Adrenal gland (tissue), 12 donors: ENCODE measurements around the gene MKX. TPM values are rescaled to one million over a fixed set of nuclear protein-coding genes. Genes with fewer than 3 reads are reported as not detected.

Source experiments
- DNase-seq, 7 donors: peaks; one replicate each; pipeline ENCODE4 v3.0.0-alpha.2; 2019 to 2020
- H3K27ac ChIP-seq, 5 donors: fragments of 200-600 bp; sonication (generic) in 4 of 5; 1 replicate in 3 of 5; 2 replicates in 2 of 5; pipeline versions ENCODE4 v1.5.1 to v1.8.0; 2016 to 2020; ENCODE audit warnings: mild to moderate bottlenecking in 1 of 5
- H3K27me3 ChIP-seq: fragments of 200-600 bp; 2 replicates; pipeline ENCODE4 v1.8.0; 2021
- H3K36me3 ChIP-seq, 2 donors: fragments of 200-600 bp; replicated peaks in 1 of 2; 1 replicate in 1 of 2; 2 replicates in 1 of 2; pipeline versions ENCODE4 v1.5.1 to v1.8.0; 2018 to 2022
- H3K4me1 ChIP-seq, 2 donors: fragments of 200-600 bp; replicated peaks in 1 of 2; 1 replicate in 1 of 2; 2 replicates in 1 of 2; pipeline versions ENCODE4 v1.5.1 to v1.8.0; 2018 to 2021
- H3K4me3 ChIP-seq, 4 donors: fragments of 200-600 bp; sonication (generic) in 3 of 4; one replicate each; pipeline ENCODE4 v1.5.1; 2016 to 2018
- H3K9me3 ChIP-seq, 3 donors: fragments of 200-600 bp; sonication (generic) in 1 of 3; replicated peaks in 1 of 3; 1 replicate in 2 of 3; 2 replicates in 1 of 3; pipeline versions ENCODE4 v1.5.1 to v1.8.0; 2016 to 2021
- CTCF ChIP-seq, 6 experiments: fragments of 450-650 bp in 4 of 6; fragments of 200-600 bp in 2 of 6; sonication (generic) in 1 of 6; IDR thresholded peaks; 1 replicate in 5 of 6; 2 replicates in 1 of 6; pipeline versions ENCODE4 v1.5.1 to v1.8.0; 2016 to 2021; ENCODE audit warnings: antibody characterized with exemption in 6 of 6, mild to moderate bottlenecking in 2 of 6, moderate library complexity in 1 of 6
- POLR2A ChIP-seq, 2 donors: fragments of 450-650 bp; IDR thresholded peaks; one replicate each; pipeline ENCODE4 v1.6.1; 2017; ENCODE audit warnings: antibody characterized with exemption in 2 of 2, mild to moderate bottlenecking in 2 of 2, moderate library complexity in 1 of 2
- WGBS, 4 donors: extraction: QIAGEN DNeasy Blood & Tissue Kit in 2 of 4; methylation state at CpG; one replicate each; pipeline versions ENCODE4 v1.1.5 to v1.1.7; 2013 to 2017; 5-methylcytosine and 5-hydroxymethylcytosine counted together
- intact Hi-C, 2 donors: fragments of 100-400 bp; cut with DNase I; formaldehyde crosslinking; loops; one replicate each; pipeline versions ENCODE4 v1.14.1 to v1.15.0; 2022 to 2023
- polyA plus RNA-seq, 3 donors: library from polyadenylated mRNA; stranded (reverse); fragments of 200-250 nt in 2 of 3; fragments of 350-450 nt in 1 of 3; fragmentation: Illumina TruSeq in 1 of 3; extraction: RNeasy Lipid Tissue Mini Kit (QIAGEN cat#74804) in 1 of 3; gene quantifications; one replicate each; pipeline ENCODE4 v1.2.3, GENCODE V29; 2013 to 2014
- total RNA-seq, 9 donors: library from RNA; depleted of rRNA in 4 of 9; stranded (reverse); fragments of >200 nt in 4 of 9; fragments of 120-200 nt in 1 of 9; fragmentation: NEBNext Ultra II Directional in 1 of 9; extraction: Animal tissue kit (Norgen Biotek cat#: 25700) in 1 of 9; gene quantifications; one replicate each; pipeline versions ENCODE4 v1.1.0 to v1.2.4, GENCODE V29; 2013 to 2023
- donor health status: healthy with polysubstance abuse.
- donor health status: Bipolar disorder and iron deficiency.
- donor health status: DM: yes; HTN: yes; CAD: no.
- donor health status: DM: no; HTN: no; CAD: no.
- donor health status: DM: no; HTN: no; CAD: no.
- donor health status: DM: yes; HTN: yes; CAD: no.

Gene MKX
- total and polyA plus RNA-seq, 12 donors, result 0.06 to 5.4 (median 1.3) TPM

GRCh38 chr10:27717861-27718260 is 27.8 kb downstream of the MKX start:
- WGBS, 4 donors, result 78 to 91% (median 83%) methylated on average over 3 of the region's 3 CpGs
- DNase-seq, result no peak
- Histone ChIP-seq H3K27me3 (no peaks in the 10 kb centered on the region), H3K9me3 (no peaks in the 10 kb centered on the region), H3K36me3 (no peaks in the 10 kb centered on the region), H3K4me1 (no peaks in the 10 kb centered on the region), H3K4me3 (no peak overlapping the region), H3K27ac (no peak overlapping the region)
- TF ChIP-seq CTCF (IDR thresholded peaks at IDR 0.05), result no peak
- TF ChIP-seq POLR2A (IDR thresholded peaks at IDR 0.05), result no peak
- intact Hi-C loops, result no loop called here

DNA sequence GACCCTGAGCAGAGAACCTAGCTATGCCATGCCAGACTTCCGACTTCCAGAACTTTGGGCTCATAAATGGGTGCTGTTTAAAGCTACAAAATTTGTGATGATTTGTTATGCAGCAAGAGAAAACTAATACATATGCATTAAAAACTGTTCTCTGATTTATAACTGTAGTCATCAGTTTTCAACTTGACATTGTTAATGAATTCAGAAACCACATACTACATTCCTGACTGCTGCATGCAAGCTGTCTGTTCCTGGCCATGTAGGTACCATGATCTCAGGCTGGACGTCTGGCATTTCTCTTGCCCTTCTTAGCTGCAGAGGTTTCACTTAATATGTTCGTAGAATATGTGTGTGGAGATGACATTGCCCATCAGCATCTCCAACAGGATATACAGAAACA is 28.4 kb downstream of the MKX start:
- no peak for TF ChIP-seq POLR2A (IDR thresholded peaks at IDR 0.05)
- no peak for TF ChIP-seq CTCF (IDR thresholded peaks at IDR 0.05)
- no peak for DNase-seq
- Histone ChIP-seq H3K27ac (no peak overlapping the region), H3K4me3 (no peak overlapping the region), H3K27me3 (no peaks in the 10 kb centered on the region), H3K4me1 (no peaks in the 10 kb centered on the region), H3K36me3 (no peaks in the 10 kb centered on the region), H3K9me3 (no peaks in the 10 kb centered on the region)
- WGBS, 4 donors, result 71 to 89% (median 84%) methylated on average over 3 of the region's 3 CpGs
- intact Hi-C loops, result no loop called here

DNA sequence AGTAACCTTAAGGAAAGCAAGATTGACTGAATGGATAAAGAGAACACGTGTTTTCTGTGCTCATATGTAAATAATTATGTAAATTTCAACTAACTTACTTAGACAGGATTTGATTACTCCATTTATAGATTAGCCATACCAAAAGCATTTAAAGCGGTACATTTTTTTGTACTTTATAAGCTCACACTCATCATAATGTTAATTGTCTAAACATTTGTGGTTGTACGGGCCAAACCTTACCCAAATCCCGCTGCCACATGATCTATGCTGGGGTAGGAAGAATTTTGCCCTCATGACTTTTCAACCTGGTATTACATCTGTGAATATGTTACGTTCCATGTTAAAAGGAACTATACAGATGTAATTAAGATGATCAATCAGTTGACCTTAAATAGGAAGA is 29.1 kb downstream of the MKX start:
- no peaks in the 10 kb centered on the region for H3K4me1 ChIP-seq
- DNase-seq, result no peak
- H3K27ac ChIP-seq, result no peak overlapping the region
- no peaks in the 10 kb centered on the region for H3K27me3 ChIP-seq
- H3K4me3 ChIP-seq, result no peak overlapping the region
- H3K9me3 ChIP-seq, result no peaks in the 10 kb centered on the region
- H3K36me3 ChIP-seq, result no peaks in the 10 kb centered on the region
- intact Hi-C loops, result no loop called here
- TF ChIP-seq POLR2A (IDR thresholded peaks at IDR 0.05) (no peak), CTCF (IDR thresholded peaks at IDR 0.05) (no peak)
- WGBS, 4 donors, result 75 to 86% (median 75%) methylated on average over 5 of the region's 5 CpGs

DNA sequence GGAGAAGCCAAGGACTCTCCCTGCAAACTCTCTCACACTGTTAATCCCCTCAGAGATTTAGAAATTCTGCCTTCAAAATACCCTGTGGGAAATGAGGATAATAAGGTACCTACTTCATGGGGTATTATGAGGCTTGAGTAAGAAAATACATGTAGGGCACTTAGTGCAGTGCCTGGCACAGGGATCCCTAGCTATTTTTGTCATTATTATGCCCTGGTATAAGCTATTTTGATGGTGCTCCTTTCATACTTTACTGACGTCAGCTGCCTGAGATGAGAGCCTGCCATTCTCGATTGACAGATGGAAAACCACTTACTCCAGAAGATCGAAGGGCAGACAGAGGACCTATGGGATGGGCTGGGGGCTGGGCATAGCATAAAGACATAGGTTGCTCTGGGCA is 30.1 kb downstream of the MKX start:
- intact Hi-C loops, result no loop called here
- Histone ChIP-seq H3K9me3 (no peaks in the 10 kb centered on the region), H3K27ac (no peak overlapping the region), H3K4me3 (no peak overlapping the region), H3K27me3 (no peaks in the 10 kb centered on the region), H3K4me1 (no peaks in the 10 kb centered on the region), H3K36me3 (no peaks in the 10 kb centered on the region)
- 81 to 94% (median 89%) methylated on average over 3 of the region's 3 CpGs for WGBS, 4 donors
- no peak for TF ChIP-seq POLR2A (IDR thresholded peaks at IDR 0.05)
- TF ChIP-seq CTCF (IDR thresholded peaks at IDR 0.05), result no peak
- DNase-seq, result no peak
